ENCODE measurements around the gene DOCK2.

GRCh38 chr5:170105642-170106611, 468.9 kb downstream of the DOCK2 start, which contains the start of gene FOXI1:
- TF ChIP-seq CTCF (IDR thresholded peaks at IDR 0.05) (no peak), POLR2A (IDR thresholded peaks at IDR 0.05) (no peak), POLR2AphosphoS5 (IDR thresholded peaks at IDR 0.05) (no peak)
